ENCODE results near the gene CALCB.

CALCB gene

DNA sequence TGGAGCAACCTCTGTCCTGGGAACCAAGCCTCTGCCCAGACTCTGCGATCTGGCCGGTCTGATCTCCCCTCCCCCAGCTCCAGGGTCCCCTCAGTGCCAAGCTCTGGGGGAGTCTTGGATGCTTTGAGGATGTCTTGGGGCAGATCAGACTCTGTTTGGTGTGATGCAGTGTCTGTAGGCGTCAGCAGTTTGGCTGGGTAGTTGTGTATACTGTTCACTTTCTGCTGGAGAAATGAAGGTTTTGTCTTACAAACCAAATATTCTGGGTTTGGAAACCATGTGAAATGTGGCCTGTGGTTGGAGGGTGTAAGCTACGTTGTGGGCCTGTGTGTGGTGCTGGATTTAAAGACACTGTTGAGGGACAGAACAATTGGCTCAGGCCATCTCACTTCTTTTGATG, 46.0 kb downstream of the CALCB start:
- DNase-seq = no peak

GRCh38 chr11:15119826-15120225, 46.4 kb downstream of the CALCB start:
- DNase-seq = no peak

GRCh38 chr11:15123849-15124248, 50.5 kb downstream of the CALCB start:
- no peak for DNase-seq

DNA sequence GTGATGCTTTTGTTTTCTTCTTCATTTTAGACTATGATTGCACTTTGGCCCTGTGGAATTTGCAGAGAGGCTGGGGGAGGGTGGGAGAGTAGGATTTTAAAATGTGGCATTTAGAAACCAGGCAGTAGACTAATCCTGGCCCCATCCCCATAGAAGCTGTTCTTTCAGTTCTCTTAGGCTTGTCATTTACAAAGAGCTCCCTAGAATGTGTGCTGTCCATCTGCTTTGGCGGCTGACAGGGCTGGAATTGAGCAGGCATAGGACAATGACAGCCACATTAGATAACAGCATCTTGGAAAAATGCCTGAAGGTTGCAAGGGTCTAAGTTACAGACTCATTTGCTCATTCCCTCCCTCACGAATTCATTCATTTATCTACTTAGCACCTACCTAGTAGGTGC, 51.1 kb downstream of the CALCB start:
- DNase-seq = no peak

GRCh38 chr11:15127341-15127740, 53.9 kb downstream of the CALCB start:
- no peak for DNase-seq

Data from stimulated activated CD4-positive, alpha-beta T cell treated with anti-CD3 and anti-CD28 coated beads, Interleukin-4, amount 100 ng/mL, for 24 hours (primary cell).